Measurements from ENCODE around the gene OR2L5.

Gene OR2L5

DNA sequence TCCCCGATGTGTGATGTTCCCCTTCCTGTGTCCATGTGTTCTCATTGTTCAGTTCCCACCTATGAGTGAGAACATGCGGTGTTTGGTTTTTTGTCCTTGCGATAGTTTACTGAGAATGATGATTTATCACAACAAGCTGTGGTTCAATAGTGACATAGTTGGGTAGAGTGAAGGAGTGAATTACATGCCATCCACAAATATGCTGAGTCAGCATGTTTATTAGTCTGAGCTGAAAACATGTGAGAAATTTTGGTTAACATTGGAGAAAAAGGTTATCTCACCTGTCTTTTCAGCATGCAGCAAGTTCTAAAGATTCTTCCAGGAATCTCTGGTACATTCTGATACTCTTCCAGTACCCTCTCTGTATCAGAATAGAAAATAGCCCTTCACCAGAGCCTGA, 52.1 kb downstream of the OR2L5 start:
- no peak overlapping the region for H3K4me3 Mint-ChIP-seq
- DNase-seq (ENCODE audit: low spot score in 2 of 2) (no peak), ATAC-seq (no peak)
- no peaks in the 10 kb centered on the region for H3K4me1 Mint-ChIP-seq
- peaks cover 19% of the 10 kb centered on the region for H3K9me3 Mint-ChIP-seq
- H3K27ac Mint-ChIP-seq, result no peak overlapping the region
- no peaks in the 10 kb centered on the region for H3K36me3 Mint-ChIP-seq
